ENCODE results near the gene TSC1. TPM values are rescaled to one million over a fixed set of nuclear protein-coding genes. Genes with fewer than 3 reads are reported as not detected.
A peak's percentile ranks its signal among the peaks of the same experiment; 100 is the strongest.

Gene TSC1
- total RNA-seq, 3 donors from 2014 or later: 34.6 to 53.4 (median 52.3) TPM

DNA sequence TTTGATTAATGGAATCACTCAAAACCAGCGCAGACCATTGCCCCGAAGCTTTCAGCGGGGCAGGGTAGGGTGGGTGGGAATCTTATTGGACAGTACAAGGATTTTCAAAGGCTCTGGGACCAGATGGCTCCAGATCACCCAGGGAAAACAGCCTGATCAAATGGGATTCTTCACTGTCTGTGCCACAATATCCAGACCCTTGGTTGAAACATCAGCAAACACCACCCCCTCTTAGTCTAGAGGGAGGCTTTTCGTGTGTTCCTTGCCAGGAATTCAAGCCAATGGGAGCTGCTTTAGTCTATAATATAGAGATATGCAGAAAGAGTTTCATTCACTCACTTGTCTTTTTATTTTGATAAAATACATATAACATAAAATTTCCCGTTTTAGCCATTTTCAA lies 35.7 kb upstream of the TSC1 start:
- TF ChIP-seq, protein P1, sequence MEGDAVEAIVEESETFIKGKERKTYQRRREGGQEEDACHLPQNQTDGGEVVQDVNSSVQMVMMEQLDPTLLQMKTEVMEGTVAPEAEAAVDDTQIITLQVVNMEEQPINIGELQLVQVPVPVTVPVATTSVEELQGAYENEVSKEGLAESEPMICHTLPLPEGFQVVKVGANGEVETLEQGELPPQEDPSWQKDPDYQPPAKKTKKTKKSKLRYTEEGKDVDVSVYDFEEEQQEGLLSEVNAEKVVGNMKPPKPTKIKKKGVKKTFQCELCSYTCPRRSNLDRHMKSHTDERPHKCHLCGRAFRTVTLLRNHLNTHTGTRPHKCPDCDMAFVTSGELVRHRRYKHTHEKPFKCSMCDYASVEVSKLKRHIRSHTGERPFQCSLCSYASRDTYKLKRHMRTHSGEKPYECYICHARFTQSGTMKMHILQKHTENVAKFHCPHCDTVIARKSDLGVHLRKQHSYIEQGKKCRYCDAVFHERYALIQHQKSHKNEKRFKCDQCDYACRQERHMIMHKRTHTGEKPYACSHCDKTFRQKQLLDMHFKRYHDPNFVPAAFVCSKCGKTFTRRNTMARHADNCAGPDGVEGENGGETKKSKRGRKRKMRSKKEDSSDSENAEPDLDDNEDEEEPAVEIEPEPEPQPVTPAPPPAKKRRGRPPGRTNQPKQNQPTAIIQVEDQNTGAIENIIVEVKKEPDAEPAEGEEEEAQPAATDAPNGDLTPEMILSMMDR (IDR thresholded peaks at IDR 0.05): no peak
- Histone ChIP-seq H3K4me1 (ENCODE audit: low read depth) (peaks cover 8% of the 10 kb centered on the region), H3K9me3 (no peaks in the 10 kb centered on the region), H3K36me3 (ENCODE audit: low read depth) (no peaks in the 10 kb centered on the region), H3K4me3 (no peak overlapping the region)
- ATAC-seq (no peak), DNase-seq (no peak)
- intact Hi-C loops (cut with DNase I, micrococcal nuclease): no loop called here

DNA sequence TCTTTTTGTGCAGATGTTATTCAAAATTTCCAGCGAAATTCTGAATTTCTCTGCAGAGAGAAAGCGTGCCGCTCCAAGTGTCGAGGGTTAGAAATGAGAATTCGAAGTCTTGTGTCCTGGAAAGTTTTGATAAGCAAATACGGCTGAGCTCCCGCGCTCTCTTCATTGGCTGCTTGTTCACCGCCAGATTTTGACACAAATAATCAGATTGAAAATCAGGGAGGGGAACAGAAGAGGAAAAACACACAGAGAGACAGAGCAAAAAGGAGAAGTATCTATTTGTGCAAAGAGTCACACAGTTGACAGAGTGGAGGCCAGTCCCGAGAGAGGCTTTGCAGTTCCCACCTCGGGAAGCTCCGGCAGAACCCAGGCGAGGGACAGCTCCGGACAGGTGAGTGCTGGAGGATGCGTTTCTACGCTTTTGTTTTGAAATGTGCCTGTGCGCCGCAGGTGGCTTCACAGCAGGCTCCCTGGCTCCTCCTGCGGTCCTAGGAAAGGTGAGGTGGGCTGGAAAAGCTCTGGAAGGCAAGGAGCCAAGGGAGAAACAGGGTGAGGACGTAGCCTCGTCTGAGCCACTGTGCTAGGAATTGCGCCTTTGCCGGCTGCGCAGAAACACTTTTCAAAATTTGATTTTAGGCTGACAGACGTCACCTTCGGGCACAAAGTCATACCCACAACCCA lies 34.2 kb upstream of the TSC1 start, which contains the start of gene GFI1B:
TSS of gene GFI1B (plus strand) at position 244 of the 681 bp plus-strand sequence. CDS start 7,985 bp downstream, outside the sequence.
- no peaks in the 10 kb centered on the region for H3K36me3 ChIP-seq (ENCODE audit: low read depth)
- ATAC-seq (peak; percentile 47), DNase-seq (peak in 1 of 3 donors; percentile 34)
- intact Hi-C loops (cut with DNase I, micrococcal nuclease): no loop called here
- TF ChIP-seq, protein P1 (IDR thresholded peaks at IDR 0.05): no peak
- H3K9me3 ChIP-seq: no peaks in the 10 kb centered on the region
- H3K4me3 ChIP-seq: no peak within 1 kb of the TSS
- peaks cover 8% of the 10 kb centered on the region for H3K4me1 ChIP-seq (ENCODE audit: low read depth)

DNA sequence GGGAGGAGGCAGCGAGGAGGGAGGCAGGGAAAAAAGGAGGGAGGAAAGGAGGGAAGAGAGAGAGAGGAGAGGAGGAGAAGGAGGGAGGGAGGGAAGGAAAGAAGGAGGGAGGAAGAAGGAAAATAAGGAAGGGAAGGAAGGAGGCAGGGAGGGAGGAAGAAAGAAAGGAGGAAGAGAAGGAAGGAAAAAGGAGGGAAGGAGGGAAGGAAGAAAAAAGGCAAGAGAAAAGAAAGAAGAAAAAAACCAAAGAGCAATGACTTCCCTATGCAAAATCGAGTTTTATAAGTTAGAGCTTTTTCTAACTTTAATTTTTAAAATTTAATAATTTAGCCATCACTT lies 33.7 kb upstream of the TSC1 start:
- ATAC-seq (no peak), DNase-seq (no peak)
- Histone ChIP-seq H3K9me3 (no peaks in the 10 kb centered on the region), H3K4me3 (no peak overlapping the region), H3K36me3 (ENCODE audit: low read depth) (no peaks in the 10 kb centered on the region), H3K4me1 (ENCODE audit: low read depth) (peaks cover 8% of the 10 kb centered on the region)
- intact Hi-C loops (cut with DNase I, micrococcal nuclease): no loop called here
- TF ChIP-seq, protein P1 (IDR thresholded peaks at IDR 0.05): no peak

DNA sequence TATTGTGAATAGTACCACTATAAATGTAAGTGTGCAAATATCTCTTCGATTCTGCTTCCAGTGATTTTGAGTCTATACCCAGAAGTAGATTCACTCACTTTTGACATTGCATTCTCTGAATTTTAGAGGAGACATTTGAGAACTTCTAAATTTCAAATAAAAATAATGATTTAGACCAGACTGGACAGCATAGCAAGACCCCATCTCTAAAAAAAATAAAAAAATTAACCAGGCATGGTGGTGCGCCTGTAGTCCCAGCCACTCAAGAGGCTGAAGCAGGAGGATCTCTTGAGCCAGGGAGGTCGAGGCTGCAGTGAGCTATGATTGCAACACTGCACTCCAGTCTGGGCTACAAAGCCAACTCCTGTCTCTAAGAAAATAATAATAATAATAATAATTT lies 32.2 kb upstream of the TSC1 start:
- Histone ChIP-seq H3K4me1 (ENCODE audit: low read depth) (peaks cover 12% of the 10 kb centered on the region), H3K4me3 (no peak overlapping the region), H3K36me3 (ENCODE audit: low read depth) (no peaks in the 10 kb centered on the region), H3K9me3 (no peaks in the 10 kb centered on the region)
- intact Hi-C loops (cut with DNase I, micrococcal nuclease): no loop called here
- DNase-seq (no peak), ATAC-seq (no peak)
- TF ChIP-seq, protein P1 (IDR thresholded peaks at IDR 0.05): no peak

DNA sequence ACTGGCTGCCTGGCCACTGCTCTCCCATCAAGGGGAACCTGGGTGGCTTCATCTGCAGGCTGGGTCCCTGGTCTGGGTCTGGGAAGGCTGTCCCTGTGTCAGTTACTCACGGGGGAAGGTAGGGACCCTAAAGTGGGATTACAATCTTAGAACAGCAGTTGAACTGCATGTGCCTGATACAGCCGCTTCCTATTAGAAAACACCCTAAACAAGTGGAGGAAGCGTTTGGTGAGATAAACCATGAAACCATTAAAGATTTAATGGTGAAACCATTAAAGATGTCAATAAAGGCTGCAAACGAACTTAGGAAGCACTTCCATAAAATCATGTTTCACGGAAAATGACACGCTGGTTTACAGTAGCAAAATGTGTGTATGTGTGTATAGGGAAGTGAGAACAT lies 31.5 kb upstream of the TSC1 start:
- TF ChIP-seq, protein P1 (IDR thresholded peaks at IDR 0.05): no peak
- ATAC-seq: no peak
- intact Hi-C loops (cut with DNase I, micrococcal nuclease): no loop called here
- Histone ChIP-seq H3K4me1 (ENCODE audit: low read depth) (peaks cover 14% of the 10 kb centered on the region), H3K9me3 (no peaks in the 10 kb centered on the region), H3K36me3 (ENCODE audit: low read depth) (no peaks in the 10 kb centered on the region), H3K4me3 (no peak overlapping the region)
- no peak for DNase-seq

Data from mucosa of descending colon (tissue), 3 donors.